DND-41 (cell line): ENCODE measurements around the gene ZNF462.

Experiments used
- EZH2 ChIP-seq: IDR thresholded peaks from 3 replicates; pipeline ENCODE4 v1.6.1; 2012; ENCODE audit warnings: borderline replicate concordance, low read depth, mild to moderate bottlenecking, moderate library complexity, low read length, inconsistent platforms; ENCODE audit not compliant: severe bottlenecking
- TF ChIP-seq, protein P1 (sequence below): IDR thresholded peaks from 2 replicates; pipeline ENCODE4 v1.5.1; 2012; ENCODE audit warnings: borderline replicate concordance, low read length, moderate library complexity, mild to moderate bottlenecking; ENCODE audit not compliant: poor library complexity, severe bottlenecking; ENCODE audit errors: extremely low read depth

DNA sequence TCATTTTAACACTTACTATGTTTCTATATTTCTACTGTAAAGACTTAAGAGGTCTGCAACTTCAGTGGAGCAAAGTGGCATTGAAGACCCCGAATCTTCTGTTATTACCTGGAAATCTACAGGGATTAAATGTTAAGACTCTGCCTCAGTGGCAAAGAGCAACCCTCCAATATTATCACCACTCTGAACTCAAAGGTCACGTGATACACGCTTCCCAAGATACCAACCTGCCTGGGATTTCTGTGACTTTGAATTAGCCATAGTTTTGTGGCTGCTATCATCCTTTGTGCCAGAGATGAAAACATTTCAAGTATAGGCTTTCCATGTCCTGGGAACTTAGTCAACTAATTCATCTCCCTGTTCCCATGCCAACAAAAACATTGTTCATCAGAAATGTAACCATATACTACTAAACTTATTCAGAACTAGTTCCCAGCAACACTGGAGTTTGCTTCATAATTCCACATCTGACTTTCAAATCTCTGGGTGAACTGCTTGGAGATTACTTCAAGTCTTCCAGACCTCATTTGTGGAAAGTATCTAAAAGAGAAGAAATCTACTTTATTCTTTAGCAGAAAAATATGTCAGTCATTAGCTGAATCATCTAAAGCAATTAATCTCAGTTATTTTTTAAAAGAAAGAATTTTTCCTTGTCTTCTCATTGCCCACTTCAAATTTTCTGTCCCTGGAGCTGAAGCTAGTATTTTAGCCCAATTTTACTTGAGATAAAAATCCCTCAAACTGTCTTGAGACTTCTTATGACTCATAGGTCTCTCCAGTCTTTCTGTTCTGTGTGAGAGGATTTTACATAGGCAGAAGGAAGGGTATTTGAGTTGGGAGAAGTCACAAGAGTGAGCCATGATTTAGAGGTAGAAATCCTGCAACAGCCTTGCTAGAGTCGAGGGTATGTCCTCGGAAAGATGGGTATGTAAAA is 83.0 kb downstream of the ZNF462 start:
- TF ChIP-seq, protein P1, sequence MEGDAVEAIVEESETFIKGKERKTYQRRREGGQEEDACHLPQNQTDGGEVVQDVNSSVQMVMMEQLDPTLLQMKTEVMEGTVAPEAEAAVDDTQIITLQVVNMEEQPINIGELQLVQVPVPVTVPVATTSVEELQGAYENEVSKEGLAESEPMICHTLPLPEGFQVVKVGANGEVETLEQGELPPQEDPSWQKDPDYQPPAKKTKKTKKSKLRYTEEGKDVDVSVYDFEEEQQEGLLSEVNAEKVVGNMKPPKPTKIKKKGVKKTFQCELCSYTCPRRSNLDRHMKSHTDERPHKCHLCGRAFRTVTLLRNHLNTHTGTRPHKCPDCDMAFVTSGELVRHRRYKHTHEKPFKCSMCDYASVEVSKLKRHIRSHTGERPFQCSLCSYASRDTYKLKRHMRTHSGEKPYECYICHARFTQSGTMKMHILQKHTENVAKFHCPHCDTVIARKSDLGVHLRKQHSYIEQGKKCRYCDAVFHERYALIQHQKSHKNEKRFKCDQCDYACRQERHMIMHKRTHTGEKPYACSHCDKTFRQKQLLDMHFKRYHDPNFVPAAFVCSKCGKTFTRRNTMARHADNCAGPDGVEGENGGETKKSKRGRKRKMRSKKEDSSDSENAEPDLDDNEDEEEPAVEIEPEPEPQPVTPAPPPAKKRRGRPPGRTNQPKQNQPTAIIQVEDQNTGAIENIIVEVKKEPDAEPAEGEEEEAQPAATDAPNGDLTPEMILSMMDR: no peak
- TF ChIP-seq EZH2: no peak
